C4-2B (cell line): ENCODE measurements around the gene GSTA2.
"Not testable (repeated sequence)": the region's sequence is repeated elsewhere in the genome, so short reads cannot be mapped to it uniquely, and the experiment has no call there.

Experiments used
- H3K27ac ChIP-seq: fragments of 450-650 bp; 2 replicates; pipeline ENCODE4 v1.5.1; 2017
- CTCF ChIP-seq: fragments of 450-650 bp; conservative IDR thresholded peaks from 2 replicates; pipeline ENCODE4 v1.5.1; 2017; ENCODE audit warnings: mild to moderate bottlenecking
- ZFX ChIP-seq: fragments of 450-650 bp; IDR thresholded peaks from 2 replicates; pipeline ENCODE4 v1.6.1; 2017

The GSTA2 gene

GRCh38 chr6:52724406-52725121 is 38.7 kb downstream of the GSTA2 start:
- TF ChIP-seq CTCF (peak; percentile 86), ZFX (no peak)
- H3K27ac ChIP-seq: peak overlapping the region; percentile 79

- TF ChIP-seq CTCF (no peak), ZFX (no peak)
Observed at GRCh38 chr6:52724042-52724405, 39.3 kb downstream of the GSTA2 start.

GRCh38 chr6:52720321-52720720 is 43.0 kb downstream of the GSTA2 start:
- no peak for TF ChIP-seq CTCF
- no peak for TF ChIP-seq ZFX
- no peak overlapping the region for H3K27ac ChIP-seq

More at GRCh38 chr6:52724042-52724405, 39.3 kb downstream of the GSTA2 start:
- peak overlapping the region; percentile 79 for H3K27ac ChIP-seq

- H3K27ac ChIP-seq: no peak overlapping the region
- no peak for TF ChIP-seq ZFX
Observed at GRCh38 chr6:52718550-52718949, 44.7 kb downstream of the GSTA2 start.

- not testable (repeated sequence) for H3K27ac ChIP-seq
Observed at GRCh38 chr6:52714761-52715160, 48.5 kb downstream of the GSTA2 start.

GRCh38 chr6:52712136-52712535 is 51.1 kb downstream of the GSTA2 start:
- TF ChIP-seq ZFX (no peak), CTCF (no peak)
- no peak overlapping the region for H3K27ac ChIP-seq

- no peak overlapping the region for H3K27ac ChIP-seq
- no peak for TF ChIP-seq CTCF
Observed at GRCh38 chr6:52707963-52708680, 55.2 kb downstream of the GSTA2 start.

- H3K27ac ChIP-seq: no peak overlapping the region
- no peak for TF ChIP-seq ZFX
- no peak for TF ChIP-seq CTCF
Observed at GRCh38 chr6:52706001-52706400, 57.3 kb downstream of the GSTA2 start.

- H3K27ac ChIP-seq: not testable (repeated sequence)
Observed at GRCh38 chr6:52704781-52705502, 58.3 kb downstream of the GSTA2 start.
